Measurements from ENCODE around the gene COL20A1.

The COL20A1 gene

DNA sequence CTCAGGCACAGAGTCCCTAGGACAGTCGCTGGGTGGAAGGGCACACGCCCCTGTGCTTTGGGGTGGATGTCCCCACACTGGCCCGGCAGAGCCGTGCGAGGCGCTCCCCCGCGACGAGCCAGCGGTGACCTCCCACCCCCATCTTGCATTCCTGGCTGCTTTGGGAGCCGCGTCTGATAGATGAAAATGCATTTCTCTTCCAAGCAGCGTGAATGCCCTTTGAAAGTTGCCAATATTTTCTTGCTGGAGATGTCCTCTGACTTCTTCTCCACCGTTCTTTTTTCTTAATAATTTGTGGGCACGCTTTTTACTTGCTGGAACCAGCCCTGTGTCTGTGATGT lies 29.9 kb downstream of the COL20A1 start:
- no peaks in the 10 kb centered on the region for H3K9me3 ChIP-seq (ENCODE audit: control insufficient read depth, insufficient read depth, low read depth, low read length)
- POLR2A ChIA-PET, result no interaction called here
- no peak overlapping the region for H3K27ac ChIP-seq (ENCODE audit: extremely low read depth, low read depth, low read length)
- no peak overlapping the region for H3K4me3 ChIP-seq (ENCODE audit: low read depth, low read length)
- TF ChIP-seq ZNF146 (tag by site-specific recombination; IDR thresholded peaks at IDR 0.05) (no peak), MEIS1 (CRISPR knock-in tag; IDR thresholded peaks at IDR 0.05; ENCODE audit: borderline replicate concordance) (no peak)
- TF ChIP-seq, protein P1, sequence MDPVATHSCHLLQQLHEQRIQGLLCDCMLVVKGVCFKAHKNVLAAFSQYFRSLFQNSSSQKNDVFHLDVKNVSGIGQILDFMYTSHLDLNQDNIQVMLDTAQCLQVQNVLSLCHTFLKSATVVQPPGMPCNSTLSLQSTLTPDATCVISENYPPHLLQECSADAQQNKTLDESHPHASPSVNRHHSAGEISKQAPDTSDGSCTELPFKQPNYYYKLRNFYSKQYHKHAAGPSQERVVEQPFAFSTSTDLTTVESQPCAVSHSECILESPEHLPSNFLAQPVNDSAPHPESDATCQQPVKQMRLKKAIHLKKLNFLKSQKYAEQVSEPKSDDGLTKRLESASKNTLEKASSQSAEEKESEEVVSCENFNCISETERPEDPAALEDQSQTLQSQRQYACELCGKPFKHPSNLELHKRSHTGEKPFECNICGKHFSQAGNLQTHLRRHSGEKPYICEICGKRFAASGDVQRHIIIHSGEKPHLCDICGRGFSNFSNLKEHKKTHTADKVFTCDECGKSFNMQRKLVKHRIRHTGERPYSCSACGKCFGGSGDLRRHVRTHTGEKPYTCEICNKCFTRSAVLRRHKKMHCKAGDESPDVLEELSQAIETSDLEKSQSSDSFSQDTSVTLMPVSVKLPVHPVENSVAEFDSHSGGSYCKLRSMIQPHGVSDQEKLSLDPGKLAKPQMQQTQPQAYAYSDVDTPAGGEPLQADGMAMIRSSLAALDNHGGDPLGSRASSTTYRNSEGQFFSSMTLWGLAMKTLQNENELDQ (tag by site-specific recombination; IDR thresholded peaks at IDR 0.05; ENCODE audit: low read depth), result no peak
- H3K36me3 ChIP-seq (ENCODE audit: control insufficient read depth in 2 of 2, insufficient read depth in 1 of 2, low read length in 2 of 2), result no peaks in the 10 kb centered on the region
- no peaks in the 10 kb centered on the region for H3K4me1 ChIP-seq (ENCODE audit: control insufficient read depth, insufficient read depth, low read length)
- CTCF ChIA-PET, result interaction anchor here (4.3 kb wide), 1 partner anchor 13 kb away, joined by 16 read pairs; no protein-coding TSS in a partner anchor

DNA sequence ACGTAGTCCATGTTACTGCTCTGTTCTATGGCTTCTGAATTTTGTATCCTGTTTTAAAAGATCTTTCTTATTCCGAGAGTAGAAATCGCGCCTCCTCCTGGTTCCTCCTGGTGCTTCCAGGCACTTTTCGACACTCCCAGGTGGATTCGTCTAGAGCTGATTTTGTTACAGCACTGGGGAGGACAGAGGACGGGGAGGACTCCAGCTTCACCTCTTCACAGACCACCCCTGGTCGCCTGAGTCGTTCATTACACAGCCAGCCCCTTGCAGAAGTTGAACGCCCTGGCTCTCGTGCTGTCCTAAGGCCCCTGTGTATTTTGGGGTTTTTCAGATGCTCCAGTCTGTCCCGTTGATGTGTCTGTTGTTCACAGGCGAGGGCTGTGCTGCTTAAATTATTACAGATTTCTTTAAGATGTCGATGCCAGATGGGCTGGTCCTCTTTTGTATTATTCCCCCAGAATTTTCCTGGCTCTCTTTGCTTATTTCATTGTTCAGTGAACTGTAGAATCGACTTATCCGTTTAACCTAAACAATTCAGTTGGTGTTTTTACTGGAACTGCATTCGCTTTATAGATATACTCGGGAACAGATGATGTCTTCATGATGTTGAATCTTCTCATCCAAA lies 30.5 kb downstream of the COL20A1 start:
- no peak overlapping the region for H3K4me3 ChIP-seq (ENCODE audit: low read depth, low read length)
- TF ChIP-seq ZNF701 (tag by site-specific recombination; IDR thresholded peaks at IDR 0.05) (no peak), ZNF837 (tag by site-specific recombination; IDR thresholded peaks at IDR 0.05) (no peak), ZNF341 (tag by site-specific recombination; IDR thresholded peaks at IDR 0.05; ENCODE audit: low read depth) (no peak), ZNF302 (tag by site-specific recombination; IDR thresholded peaks at IDR 0.05; ENCODE audit: low read depth) (no peak), OVOL3 (tag by site-specific recombination; IDR thresholded peaks at IDR 0.05) (no peak), ZFP69B (tag by site-specific recombination; IDR thresholded peaks at IDR 0.05) (no peak)
- TF ChIP-seq, protein P2, sequence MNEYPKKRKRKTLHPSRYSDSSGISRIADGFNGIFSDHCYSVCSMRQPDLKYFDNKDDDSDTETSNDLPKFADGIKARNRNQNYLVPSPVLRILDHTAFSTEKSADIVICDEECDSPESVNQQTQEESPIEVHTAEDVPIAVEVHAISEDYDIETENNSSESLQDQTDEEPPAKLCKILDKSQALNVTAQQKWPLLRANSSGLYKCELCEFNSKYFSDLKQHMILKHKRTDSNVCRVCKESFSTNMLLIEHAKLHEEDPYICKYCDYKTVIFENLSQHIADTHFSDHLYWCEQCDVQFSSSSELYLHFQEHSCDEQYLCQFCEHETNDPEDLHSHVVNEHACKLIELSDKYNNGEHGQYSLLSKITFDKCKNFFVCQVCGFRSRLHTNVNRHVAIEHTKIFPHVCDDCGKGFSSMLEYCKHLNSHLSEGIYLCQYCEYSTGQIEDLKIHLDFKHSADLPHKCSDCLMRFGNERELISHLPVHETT (tag by site-specific recombination; IDR thresholded peaks at IDR 0.05), result no peak
- TF ChIP-seq, protein P3, sequence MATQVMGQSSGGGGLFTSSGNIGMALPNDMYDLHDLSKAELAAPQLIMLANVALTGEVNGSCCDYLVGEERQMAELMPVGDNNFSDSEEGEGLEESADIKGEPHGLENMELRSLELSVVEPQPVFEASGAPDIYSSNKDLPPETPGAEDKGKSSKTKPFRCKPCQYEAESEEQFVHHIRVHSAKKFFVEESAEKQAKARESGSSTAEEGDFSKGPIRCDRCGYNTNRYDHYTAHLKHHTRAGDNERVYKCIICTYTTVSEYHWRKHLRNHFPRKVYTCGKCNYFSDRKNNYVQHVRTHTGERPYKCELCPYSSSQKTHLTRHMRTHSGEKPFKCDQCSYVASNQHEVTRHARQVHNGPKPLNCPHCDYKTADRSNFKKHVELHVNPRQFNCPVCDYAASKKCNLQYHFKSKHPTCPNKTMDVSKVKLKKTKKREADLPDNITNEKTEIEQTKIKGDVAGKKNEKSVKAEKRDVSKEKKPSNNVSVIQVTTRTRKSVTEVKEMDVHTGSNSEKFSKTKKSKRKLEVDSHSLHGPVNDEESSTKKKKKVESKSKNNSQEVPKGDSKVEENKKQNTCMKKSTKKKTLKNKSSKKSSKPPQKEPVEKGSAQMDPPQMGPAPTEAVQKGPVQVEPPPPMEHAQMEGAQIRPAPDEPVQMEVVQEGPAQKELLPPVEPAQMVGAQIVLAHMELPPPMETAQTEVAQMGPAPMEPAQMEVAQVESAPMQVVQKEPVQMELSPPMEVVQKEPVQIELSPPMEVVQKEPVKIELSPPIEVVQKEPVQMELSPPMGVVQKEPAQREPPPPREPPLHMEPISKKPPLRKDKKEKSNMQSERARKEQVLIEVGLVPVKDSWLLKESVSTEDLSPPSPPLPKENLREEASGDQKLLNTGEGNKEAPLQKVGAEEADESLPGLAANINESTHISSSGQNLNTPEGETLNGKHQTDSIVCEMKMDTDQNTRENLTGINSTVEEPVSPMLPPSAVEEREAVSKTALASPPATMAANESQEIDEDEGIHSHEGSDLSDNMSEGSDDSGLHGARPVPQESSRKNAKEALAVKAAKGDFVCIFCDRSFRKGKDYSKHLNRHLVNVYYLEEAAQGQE (tag by site-specific recombination; IDR thresholded peaks at IDR 0.05), result no peak
- TF ChIP-seq, protein P4, sequence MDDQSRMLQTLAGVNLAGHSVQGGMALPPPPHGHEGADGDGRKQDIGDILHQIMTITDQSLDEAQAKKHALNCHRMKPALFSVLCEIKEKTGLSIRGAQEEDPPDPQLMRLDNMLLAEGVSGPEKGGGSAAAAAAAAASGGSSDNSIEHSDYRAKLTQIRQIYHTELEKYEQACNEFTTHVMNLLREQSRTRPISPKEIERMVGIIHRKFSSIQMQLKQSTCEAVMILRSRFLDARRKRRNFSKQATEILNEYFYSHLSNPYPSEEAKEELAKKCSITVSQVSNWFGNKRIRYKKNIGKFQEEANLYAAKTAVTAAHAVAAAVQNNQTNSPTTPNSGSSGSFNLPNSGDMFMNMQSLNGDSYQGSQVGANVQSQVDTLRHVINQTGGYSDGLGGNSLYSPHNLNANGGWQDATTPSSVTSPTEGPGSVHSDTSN (CRISPR knock-in tag; IDR thresholded peaks at IDR 0.05), result no peak
- TF ChIP-seq, protein P5, sequence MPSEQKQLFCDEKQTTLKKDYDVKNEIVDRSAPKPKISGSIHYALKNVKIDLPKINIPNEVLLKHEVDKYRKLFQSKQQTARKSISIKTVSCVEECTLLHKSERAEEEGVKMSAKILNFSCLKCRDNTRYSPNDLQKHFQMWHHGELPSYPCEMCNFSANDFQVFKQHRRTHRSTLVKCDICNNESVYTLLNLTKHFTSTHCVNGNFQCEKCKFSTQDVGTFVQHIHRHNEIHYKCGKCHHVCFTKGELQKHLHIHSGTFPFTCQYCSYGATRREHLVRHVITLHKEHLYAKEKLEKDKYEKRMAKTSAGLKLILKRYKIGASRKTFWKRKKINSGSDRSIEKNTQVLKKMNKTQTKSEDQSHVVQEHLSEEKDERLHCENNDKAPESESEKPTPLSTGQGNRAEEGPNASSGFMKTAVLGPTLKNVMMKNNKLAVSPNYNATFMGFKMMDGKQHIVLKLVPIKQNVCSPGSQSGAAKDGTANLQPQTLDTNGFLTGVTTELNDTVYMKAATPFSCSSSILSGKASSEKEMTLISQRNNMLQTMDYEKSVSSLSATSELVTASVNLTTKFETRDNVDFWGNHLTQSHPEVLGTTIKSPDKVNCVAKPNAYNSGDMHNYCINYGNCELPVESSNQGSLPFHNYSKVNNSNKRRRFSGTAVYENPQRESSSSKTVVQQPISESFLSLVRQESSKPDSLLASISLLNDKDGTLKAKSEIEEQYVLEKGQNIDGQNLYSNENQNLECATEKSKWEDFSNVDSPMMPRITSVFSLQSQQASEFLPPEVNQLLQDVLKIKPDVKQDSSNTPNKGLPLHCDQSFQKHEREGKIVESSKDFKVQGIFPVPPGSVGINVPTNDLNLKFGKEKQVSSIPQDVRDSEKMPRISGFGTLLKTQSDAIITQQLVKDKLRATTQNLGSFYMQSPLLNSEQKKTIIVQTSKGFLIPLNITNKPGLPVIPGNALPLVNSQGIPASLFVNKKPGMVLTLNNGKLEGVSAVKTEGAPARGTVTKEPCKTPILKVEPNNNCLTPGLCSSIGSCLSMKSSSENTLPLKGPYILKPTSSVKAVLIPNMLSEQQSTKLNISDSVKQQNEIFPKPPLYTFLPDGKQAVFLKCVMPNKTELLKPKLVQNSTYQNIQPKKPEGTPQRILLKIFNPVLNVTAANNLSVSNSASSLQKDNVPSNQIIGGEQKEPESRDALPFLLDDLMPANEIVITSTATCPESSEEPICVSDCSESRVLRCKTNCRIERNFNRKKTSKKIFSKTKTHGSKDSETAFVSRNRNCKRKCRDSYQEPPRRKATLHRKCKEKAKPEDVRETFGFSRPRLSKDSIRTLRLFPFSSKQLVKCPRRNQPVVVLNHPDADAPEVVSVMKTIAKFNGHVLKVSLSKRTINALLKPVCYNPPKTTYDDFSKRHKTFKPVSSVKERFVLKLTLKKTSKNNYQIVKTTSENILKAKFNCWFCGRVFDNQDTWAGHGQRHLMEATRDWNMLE (tag by site-specific recombination; conservative IDR thresholded peaks at IDR 0.05; ENCODE audit: low read depth), result no peak
- TF ChIP-seq, protein P6, sequence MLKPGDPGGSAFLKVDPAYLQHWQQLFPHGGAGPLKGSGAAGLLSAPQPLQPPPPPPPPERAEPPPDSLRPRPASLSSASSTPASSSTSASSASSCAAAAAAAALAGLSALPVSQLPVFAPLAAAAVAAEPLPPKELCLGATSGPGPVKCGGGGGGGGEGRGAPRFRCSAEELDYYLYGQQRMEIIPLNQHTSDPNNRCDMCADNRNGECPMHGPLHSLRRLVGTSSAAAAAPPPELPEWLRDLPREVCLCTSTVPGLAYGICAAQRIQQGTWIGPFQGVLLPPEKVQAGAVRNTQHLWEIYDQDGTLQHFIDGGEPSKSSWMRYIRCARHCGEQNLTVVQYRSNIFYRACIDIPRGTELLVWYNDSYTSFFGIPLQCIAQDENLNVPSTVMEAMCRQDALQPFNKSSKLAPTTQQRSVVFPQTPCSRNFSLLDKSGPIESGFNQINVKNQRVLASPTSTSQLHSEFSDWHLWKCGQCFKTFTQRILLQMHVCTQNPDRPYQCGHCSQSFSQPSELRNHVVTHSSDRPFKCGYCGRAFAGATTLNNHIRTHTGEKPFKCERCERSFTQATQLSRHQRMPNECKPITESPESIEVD (tag by site-specific recombination; IDR thresholded peaks at IDR 0.05), result no peak
- ChIA-PET CTCF (interaction anchor here (4.3 kb wide), 1 partner anchor 14 kb away, joined by 16 read pairs; no protein-coding TSS in a partner anchor), POLR2A (no interaction called here)
- no peaks in the 10 kb centered on the region for H3K4me1 ChIP-seq (ENCODE audit: control insufficient read depth, insufficient read depth, low read length)
- no peaks in the 10 kb centered on the region for H3K9me3 ChIP-seq (ENCODE audit: control insufficient read depth, insufficient read depth, low read depth, low read length)
- no peaks in the 10 kb centered on the region for H3K36me3 ChIP-seq (ENCODE audit: control insufficient read depth in 2 of 2, insufficient read depth in 1 of 2, low read length in 2 of 2)
- no peak overlapping the region for H3K27ac ChIP-seq (ENCODE audit: extremely low read depth, low read depth, low read length)

Measured in HEK293 (cell line).